DND-41 (cell line): ENCODE data around the gene TMOD2.

Source experiments
- EZH2 ChIP-seq: IDR thresholded peaks from 3 replicates; pipeline ENCODE4 v1.6.1; 2012; ENCODE audit warnings: borderline replicate concordance, low read depth, mild to moderate bottlenecking, moderate library complexity, low read length, inconsistent platforms; ENCODE audit not compliant: severe bottlenecking
- TF ChIP-seq, protein P1 (sequence below): IDR thresholded peaks from 2 replicates; pipeline ENCODE4 v1.5.1; 2012; ENCODE audit warnings: borderline replicate concordance, low read length, moderate library complexity, mild to moderate bottlenecking; ENCODE audit not compliant: poor library complexity, severe bottlenecking; ENCODE audit errors: extremely low read depth

DNA sequence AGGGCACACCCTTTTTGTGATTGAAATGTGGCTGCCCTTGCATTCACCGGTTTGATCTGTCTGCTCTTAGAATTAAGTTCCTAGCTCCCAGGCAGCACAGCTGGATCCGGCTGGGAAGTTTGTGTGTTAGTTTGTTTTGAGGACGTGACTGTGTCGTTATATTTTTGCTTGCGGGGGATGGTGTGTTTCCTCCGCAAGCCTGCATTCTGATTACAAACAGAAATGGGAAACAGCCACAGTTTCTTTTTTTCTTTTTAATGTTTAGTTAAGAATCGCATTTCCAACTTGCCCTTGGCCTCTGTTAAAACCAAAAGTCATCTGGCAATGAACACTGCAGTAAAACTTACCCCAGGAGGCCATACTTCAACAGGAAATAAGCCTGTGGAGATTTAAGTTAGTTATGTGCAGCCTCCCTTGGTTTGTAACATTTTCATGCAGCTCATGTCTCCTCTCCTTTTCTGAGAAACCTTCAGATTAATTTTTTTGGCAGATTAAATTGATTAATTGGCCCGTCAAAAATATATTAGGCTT lies 78.9 kb downstream of the TMOD2 start:
- TF ChIP-seq, protein P1, sequence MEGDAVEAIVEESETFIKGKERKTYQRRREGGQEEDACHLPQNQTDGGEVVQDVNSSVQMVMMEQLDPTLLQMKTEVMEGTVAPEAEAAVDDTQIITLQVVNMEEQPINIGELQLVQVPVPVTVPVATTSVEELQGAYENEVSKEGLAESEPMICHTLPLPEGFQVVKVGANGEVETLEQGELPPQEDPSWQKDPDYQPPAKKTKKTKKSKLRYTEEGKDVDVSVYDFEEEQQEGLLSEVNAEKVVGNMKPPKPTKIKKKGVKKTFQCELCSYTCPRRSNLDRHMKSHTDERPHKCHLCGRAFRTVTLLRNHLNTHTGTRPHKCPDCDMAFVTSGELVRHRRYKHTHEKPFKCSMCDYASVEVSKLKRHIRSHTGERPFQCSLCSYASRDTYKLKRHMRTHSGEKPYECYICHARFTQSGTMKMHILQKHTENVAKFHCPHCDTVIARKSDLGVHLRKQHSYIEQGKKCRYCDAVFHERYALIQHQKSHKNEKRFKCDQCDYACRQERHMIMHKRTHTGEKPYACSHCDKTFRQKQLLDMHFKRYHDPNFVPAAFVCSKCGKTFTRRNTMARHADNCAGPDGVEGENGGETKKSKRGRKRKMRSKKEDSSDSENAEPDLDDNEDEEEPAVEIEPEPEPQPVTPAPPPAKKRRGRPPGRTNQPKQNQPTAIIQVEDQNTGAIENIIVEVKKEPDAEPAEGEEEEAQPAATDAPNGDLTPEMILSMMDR, result no peak
- TF ChIP-seq EZH2, result no peak
